Measurements from ENCODE around the gene SDC3.

Gene SDC3

GRCh38 chr1:30928171-30928570 lies 19.6 kb upstream of the SDC3 start:
- DNase-seq = no peak

GRCh38 chr1:30927448-30927847 lies 18.9 kb upstream of the SDC3 start:
- no peak for DNase-seq

GRCh38 chr1:30923597-30923996 lies 15.0 kb upstream of the SDC3 start:
- no peak for DNase-seq

- DNase-seq = no peak
Measured at GRCh38 chr1:30920827-30921226, 12.3 kb upstream of the SDC3 start.

- peak in 1 of 2 donors; percentile 60 for DNase-seq
Measured at GRCh38 chr1:30919025-30919881, 10.7 kb upstream of the SDC3 start.

- no peak for DNase-seq
Measured at GRCh38 chr1:30916296-30916695, 7.7 kb upstream of the SDC3 start.

- DNase-seq = no peak
Measured at GRCh38 chr1:30915491-30916230, 7.1 kb upstream of the SDC3 start.

- DNase-seq = no peak
Measured at GRCh38 chr1:30914931-30915330, 6.4 kb upstream of the SDC3 start.

- no peak for DNase-seq
Measured at GRCh38 chr1:30914587-30914922, 6.0 kb upstream of the SDC3 start.

- DNase-seq = peak in 1 of 2 donors; percentile 35
Measured at GRCh38 chr1:30912913-30913652, 4.5 kb upstream of the SDC3 start.

- DNase-seq = no peak
Measured at GRCh38 chr1:30912224-30912623, 3.7 kb upstream of the SDC3 start.

- peak; percentile 20 to 54 for DNase-seq
Measured at GRCh38 chr1:30911059-30911954, 2.7 kb upstream of the SDC3 start.

- DNase-seq = no peak
Measured at GRCh38 chr1:30909365-30910068, 959 bp upstream of the SDC3 start.

- no peak for DNase-seq
Measured at GRCh38 chr1:30908316-30908695, 252 bp downstream of the SDC3 start.

GRCh38 chr1:30907481-30908315 lies 860 bp downstream of the SDC3 start:
- DNase-seq = no peak

- DNase-seq = no peak
Measured at GRCh38 chr1:30906631-30907441, 1.7 kb downstream of the SDC3 start.

- DNase-seq = no peak
Measured at GRCh38 chr1:30905916-30906620, 2.5 kb downstream of the SDC3 start.

GRCh38 chr1:30905403-30905802 lies 3.2 kb downstream of the SDC3 start:
- no peak for DNase-seq

- DNase-seq = no peak
Measured at GRCh38 chr1:30904962-30905335, 3.6 kb downstream of the SDC3 start.

Measured in bone marrow (tissue), 2 donors.